GM18505 (cell line): ENCODE results near the gene MDN1.
"Not testable (repeated sequence)": the region's sequence is repeated elsewhere in the genome, so short reads cannot be mapped to it uniquely, and the experiment has no call there.

Source experiments
- ATAC-seq: cut with Tn5 transposase; IDR thresholded peaks from one replicate; pipeline ENCODE4 v1.9.1; 2021; ENCODE audit not compliant: unreplicated experiment
- POLR2A ChIP-seq: IDR thresholded peaks from 4 replicates; pipeline ENCODE4 v1.6.1; 2011; ENCODE audit warnings: borderline replicate concordance; ENCODE audit not compliant: insufficient read depth, insufficient read length; ENCODE audit errors: extremely low read depth

Gene MDN1, protein sequence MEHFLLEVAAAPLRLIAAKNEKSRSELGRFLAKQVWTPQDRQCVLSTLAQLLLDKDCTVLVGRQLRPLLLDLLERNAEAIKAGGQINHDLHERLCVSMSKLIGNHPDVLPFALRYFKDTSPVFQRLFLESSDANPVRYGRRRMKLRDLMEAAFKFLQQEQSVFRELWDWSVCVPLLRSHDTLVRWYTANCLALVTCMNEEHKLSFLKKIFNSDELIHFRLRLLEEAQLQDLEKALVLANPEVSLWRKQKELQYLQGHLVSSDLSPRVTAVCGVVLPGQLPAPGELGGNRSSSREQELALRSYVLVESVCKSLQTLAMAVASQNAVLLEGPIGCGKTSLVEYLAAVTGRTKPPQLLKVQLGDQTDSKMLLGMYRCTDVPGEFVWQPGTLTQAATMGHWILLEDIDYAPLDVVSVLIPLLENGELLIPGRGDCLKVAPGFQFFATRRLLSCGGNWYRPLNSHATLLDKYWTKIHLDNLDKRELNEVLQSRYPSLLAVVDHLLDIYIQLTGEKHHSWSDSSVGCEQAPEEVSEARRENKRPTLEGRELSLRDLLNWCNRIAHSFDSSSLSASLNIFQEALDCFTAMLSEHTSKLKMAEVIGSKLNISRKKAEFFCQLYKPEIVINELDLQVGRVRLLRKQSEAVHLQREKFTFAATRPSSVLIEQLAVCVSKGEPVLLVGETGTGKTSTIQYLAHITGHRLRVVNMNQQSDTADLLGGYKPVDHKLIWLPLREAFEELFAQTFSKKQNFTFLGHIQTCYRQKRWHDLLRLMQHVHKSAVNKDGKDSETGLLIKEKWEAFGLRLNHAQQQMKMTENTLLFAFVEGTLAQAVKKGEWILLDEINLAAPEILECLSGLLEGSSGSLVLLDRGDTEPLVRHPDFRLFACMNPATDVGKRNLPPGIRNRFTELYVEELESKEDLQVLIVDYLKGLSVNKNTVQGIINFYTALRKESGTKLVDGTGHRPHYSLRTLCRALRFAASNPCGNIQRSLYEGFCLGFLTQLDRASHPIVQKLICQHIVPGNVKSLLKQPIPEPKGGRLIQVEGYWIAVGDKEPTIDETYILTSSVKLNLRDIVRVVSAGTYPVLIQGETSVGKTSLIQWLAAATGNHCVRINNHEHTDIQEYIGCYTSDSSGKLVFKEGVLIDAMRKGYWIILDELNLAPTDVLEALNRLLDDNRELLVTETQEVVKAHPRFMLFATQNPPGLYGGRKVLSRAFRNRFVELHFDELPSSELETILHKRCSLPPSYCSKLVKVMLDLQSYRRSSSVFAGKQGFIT (N-terminal part only)

DNA sequence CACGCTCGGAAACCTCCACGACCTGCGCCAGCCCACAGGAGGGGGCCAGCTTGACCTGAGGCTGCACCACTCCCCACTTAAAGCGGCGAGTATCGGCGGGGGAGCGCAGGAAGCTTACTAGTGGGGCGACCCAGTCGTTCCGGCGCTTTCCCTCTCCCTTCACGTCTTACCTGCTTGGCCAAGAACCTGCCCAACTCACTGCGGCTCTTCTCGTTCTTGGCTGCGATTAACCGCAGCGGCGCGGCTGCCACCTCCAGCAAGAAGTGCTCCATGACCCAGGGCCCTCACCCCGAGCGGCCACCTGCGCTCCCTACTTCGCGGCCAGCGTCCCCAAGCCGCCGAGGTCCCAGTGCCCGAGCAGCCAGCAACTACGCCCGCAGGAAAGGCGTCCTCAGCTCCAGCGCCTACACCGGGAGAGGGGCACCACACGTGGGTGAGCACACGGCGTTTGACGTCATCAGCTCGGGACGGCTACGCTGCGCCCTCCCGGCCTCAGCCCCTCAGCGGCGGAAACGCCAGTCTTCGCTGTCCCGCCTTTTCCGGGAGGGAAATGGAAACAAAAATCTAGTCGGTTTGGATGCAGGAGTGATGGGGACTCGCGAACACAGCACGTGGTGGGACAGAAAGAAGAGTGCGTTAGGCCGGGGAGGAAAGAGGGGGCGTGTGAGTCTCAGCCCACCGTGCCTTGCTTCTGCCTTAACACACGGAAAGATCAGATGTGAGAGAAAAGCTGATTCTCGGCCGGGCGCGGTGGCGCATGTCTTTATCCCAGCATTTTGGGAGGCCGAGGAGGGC, at the start of gene MDN1:
MDN1 (minus strand) TSS at position 459 of the 795 bp plus-strand sequence; CDS start at position 272, 187 bp downstream.
- peak; percentile 97 for ATAC-seq
- TF ChIP-seq POLR2A: peak; percentile 77

DNA sequence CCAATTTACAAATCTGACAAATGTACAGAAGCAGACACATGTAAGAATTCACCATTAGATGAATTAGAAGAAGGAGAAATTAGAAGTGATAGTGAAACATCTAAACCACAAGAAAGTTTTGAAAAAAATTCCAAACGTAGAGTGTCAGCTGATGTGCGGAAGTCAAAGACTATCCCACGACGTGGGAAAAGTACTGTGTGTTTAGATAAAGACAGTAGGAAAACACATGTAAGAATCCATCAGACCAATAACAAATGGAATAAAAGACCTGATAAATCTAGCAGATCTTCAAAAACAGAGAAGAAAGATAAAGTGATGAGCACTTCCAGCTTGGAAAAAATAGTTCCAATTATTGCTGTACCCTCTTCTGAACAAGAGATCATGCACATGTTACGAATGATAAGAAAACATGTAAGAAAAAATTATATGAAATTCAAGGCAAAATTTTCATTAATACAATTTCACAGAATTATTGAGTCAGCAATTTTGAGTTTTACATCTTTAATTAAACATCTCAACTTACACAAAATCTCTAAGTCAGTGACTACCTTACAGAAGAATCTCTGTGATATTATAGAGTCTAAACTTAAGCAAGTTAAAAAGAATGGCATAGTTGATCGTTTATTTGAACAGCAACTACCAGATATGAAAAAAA, 46.6 kb upstream of the MDN1 start:
- ATAC-seq: no peak

DNA sequence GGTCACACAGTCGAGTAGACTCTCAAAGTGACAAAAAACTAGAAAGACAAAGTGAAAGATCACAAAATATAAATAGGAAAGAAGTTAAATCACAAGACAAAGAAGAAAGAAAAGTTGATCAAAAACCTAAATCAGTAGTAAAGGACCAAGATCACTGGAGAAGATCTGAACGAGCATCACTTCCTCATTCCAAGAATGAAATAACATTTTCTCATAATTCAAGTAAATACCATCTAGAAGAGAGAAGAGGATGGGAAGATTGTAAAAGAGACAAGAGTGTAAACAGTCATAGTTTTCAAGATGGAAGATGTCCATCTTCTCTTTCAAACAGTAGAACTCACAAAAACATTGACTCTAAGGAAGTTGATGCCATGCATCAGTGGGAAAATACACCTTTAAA, 43.1 kb upstream of the MDN1 start:
- ATAC-seq: peak; percentile 8
- no peak for TF ChIP-seq POLR2A

More for the DNA sequence above, 46.6 kb upstream of the MDN1 start:
- no peak for TF ChIP-seq POLR2A

DNA sequence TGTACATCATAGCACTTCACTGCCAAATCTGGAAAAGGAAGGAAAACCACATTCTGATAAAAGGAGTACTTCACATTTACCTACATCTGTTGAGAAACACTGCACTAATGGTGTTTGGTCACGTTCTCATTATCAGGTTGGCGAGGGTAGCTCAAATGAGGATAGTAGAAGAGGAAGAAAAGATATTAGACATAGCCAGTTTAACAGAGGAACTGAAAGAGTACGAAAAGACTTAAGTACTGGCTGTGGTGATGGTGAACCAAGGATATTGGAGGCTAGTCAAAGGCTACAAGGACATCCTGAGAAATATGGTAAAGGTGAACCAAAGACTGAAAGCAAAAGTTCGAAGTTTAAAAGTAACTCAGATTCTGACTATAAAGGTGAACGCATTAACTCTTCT, 42.7 kb upstream of the MDN1 start:
- ATAC-seq: peak; percentile 73
- TF ChIP-seq POLR2A: no peak

DNA sequence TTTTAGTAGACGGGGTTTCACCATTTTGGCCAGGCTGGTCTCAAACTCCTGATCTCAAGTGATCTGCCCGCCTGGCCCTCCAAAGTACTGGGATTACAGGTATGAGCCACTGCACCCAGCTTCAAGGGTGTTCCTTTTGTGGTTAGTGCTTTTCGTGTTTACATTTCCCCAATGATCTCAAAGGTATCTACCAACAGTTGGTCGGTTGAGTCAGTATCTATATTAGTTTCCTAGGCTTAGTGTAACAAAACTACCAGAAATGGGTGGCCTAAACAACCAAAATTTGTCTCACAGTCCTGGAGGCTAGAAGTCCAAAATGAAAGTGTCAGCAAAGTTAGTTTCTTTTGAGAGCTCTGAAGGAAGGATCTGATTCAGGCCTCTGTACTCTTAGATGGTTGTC, 40.1 kb upstream of the MDN1 start:
- ATAC-seq: peak; percentile 58
- TF ChIP-seq POLR2A: no peak

DNA sequence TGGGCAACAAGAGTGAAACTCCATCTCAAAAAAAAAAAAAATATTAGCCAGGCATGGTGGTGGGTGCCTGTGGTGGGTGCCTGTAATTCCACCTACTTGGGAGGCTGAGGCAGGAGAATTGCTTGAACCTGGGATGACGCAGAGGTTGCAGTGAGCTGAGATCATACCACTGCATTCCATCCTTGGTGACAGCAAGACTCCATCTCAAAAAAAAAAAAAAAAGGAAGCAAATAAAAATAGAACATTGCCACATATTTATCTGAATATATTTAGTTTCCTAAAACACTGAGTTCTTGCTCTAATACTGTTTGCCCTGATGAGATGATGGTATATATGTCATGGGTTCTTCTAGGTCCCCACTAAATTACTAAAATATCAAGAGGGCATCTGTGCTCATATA, 38.4 kb upstream of the MDN1 start:
- ATAC-seq: no peak
- TF ChIP-seq POLR2A: no peak

DNA sequence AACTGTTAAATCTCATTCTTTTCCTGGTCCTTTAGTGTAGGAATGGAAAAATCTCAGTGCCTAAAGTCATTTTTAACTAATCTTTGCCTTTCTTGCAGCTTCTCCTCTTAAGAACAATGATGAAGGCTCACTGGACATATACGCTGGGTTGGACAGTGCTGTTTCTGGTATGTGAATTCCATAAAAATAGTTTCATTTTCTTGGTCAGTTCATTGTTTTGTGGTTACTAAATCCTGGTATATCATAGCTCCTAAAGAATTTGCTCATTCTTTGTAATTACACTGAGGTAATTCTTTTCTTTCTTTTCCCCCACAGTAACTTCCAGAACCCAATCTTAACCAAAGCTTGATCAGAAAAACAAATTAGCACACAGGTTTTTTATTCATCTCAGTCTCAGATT, 33.5 kb upstream of the MDN1 start:
- no peak for TF ChIP-seq POLR2A
- ATAC-seq: no peak

DNA sequence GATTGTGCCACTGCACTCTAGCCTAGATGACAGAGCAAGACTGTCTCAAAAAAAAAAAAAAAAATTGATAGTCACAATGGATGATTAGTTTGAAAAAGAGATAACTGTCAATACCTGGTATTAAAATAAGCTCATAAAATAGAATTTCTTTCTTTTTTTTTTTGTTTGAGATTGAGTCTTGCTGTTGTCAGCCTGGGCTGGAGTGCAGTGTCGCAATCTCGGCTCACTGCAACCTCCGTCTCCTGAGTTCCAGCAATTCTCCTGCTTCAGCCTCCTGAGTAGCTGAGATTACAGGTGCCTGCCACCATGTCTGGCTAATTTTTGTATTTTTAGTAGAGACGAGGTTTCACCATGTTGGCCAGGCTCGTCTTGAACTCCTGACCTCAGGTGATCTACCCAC, 27.9 kb upstream of the MDN1 start:
- not testable (repeated sequence) for ATAC-seq

DNA sequence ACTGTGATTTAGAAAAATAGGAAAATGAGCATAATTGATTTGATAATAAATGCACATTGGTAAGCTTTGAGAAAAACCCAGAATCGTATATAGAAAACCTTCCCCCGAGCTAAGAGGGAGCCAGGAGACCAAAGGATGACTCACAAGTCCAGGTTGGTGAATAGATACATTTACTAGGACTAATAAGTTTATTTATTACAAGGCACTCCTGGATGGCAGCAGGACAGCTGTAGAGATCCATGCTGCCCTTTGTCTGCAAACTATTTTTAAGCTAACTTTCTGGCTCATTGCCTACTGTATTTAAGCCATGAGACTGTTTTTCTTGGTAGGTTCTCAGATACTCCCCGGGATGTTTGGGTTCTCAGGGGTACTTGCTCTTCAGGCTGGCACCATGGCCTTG, 23.5 kb upstream of the MDN1 start:
- no peak for ATAC-seq
- TF ChIP-seq POLR2A: no peak

DNA sequence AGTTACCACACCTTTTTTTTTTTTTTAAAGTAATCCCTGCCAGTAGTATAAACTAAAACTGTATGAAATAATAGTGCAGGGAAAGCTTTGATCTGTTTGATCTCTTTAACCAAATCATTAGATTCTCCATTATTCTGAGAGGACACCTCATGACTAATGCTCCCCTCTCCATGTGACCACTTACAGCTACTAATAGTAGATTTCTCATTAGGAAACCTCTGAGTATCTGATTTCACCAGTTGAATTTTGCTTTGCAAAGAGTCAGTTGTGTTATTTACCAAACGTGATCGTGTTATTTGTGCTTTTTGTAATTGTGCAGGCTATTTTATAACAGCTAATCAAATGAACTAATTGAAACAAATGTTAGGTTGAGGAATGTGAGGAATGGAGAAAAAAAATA, 22.6 kb upstream of the MDN1 start:
- TF ChIP-seq POLR2A: no peak
- ATAC-seq: no peak

DNA sequence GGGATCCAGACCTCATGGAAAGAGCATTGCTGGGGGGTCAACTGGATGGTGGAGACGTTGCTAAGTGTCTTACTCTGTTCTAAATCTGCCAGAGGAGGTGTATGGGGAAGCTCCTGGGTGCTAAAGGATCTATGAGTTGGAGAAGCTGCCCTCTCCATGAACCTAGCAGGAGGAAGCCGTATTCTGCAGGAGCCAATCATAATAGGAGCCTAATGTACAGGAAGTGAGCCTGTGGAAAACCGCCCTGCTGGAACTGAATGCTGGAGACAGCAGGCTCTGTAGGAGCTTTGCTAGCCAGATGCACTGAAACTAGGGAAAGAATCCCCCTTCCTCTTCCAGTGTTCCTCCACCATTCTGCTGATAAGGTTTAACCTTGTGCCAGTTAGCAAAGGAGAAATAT, 20.9 kb upstream of the MDN1 start:
- TF ChIP-seq POLR2A: no peak
- no peak for ATAC-seq

DNA sequence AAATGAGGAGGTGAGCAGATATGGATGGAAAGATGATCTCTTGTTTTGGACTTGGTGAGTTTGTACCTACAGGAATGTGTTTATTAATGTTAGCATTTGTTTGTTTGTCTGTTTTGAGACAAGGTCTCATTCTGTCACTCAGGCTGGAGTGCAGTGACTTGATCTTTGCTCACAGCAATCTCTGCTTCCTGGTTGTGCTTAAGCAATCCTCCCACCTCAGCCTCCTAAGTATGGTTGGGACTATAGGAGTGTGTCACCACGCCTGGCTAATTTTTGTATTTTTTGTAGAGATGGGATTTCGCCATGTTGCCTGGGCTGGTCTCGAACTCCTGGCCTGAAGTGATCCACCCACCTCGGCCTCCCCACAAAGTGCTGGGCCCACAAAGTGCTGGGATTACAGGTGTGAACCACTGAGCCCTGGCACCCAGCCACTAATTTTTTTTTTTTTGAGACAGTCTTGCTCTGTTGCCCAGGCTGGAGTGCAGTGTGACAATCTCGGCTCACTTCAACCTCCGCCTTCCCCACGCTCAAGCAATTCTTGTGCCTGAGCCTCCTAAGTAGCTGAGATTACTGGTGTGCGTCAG, 17.1 kb upstream of the MDN1 start:
- peak; percentile 33 for ATAC-seq
- TF ChIP-seq POLR2A: no peak
